HepG2 (cell line): ENCODE data around the gene UQCRHL.

Experiments
- JUN ChIP-seq: sonication (generic); formaldehyde crosslinking; IDR thresholded peaks from 2 replicates; pipeline ENCODE4 v1.4.0; 2020; ENCODE audit warnings: mild to moderate bottlenecking, missing genetic modification reagents
- KAT8 ChIP-seq: IDR thresholded peaks from 2 replicates; pipeline ENCODE4 v1.6.1; 2016; ENCODE audit warnings: missing genetic modification reagents, missing compliant biosample characterization
- PBX3 ChIP-seq: sonication (generic); formaldehyde crosslinking; IDR thresholded peaks from 2 replicates; pipeline ENCODE4 v1.8.1; 2023; ENCODE audit warnings: missing genetic modification reagents, inconsistent platforms, borderline replicate concordance
- SNAPC5 ChIP-seq: sonication (generic); formaldehyde crosslinking; IDR thresholded peaks from 2 replicates; pipeline ENCODE4 v1.8.1; 2023; ENCODE audit warnings: mild to moderate bottlenecking, missing genetic modification reagents, borderline replicate concordance
- SRY ChIP-seq: sonication (generic); formaldehyde crosslinking; IDR thresholded peaks from 2 replicates; pipeline ENCODE4 v1.8.0; 2022; ENCODE audit warnings: mild to moderate bottlenecking, missing genetic modification reagents
- ZBTB37 ChIP-seq: sonication (generic); formaldehyde crosslinking; IDR thresholded peaks from 2 replicates; pipeline ENCODE4 v1.4.0; 2020; ENCODE audit warnings: mild to moderate bottlenecking, missing genetic modification reagents
- ZFP37 ChIP-seq: sonication (generic); formaldehyde crosslinking; IDR thresholded peaks from 2 replicates; pipeline ENCODE4 v1.4.0; 2020; ENCODE audit warnings: missing genetic modification reagents, borderline replicate concordance
- ZNF121 ChIP-seq: sonication (generic); formaldehyde crosslinking; IDR thresholded peaks from 2 replicates; pipeline ENCODE4 v1.5.0; 2020; ENCODE audit warnings: mild to moderate bottlenecking, missing genetic modification reagents
- ZNF24 ChIP-seq: fragments of 450-650 bp; IDR thresholded peaks from 2 replicates; pipeline ENCODE4 v1.6.1; 2017; ENCODE audit warnings: antibody characterized with exemption, mild to moderate bottlenecking
- ZNF761 ChIP-seq: sonication (generic); formaldehyde crosslinking; conservative IDR thresholded peaks from 2 replicates; pipeline ENCODE4 v1.4.0; 2020; ENCODE audit warnings: mild to moderate bottlenecking, missing genetic modification reagents
- TF ChIP-seq, protein P1 (sequence below): sonication (generic); formaldehyde crosslinking; IDR thresholded peaks from 2 replicates; pipeline ENCODE4 v1.4.0; 2020; ENCODE audit warnings: missing genetic modification reagents

GRCh38 chr1:15838721-15839120 lies 31.3 kb upstream of the UQCRHL start:
- TF ChIP-seq ZFP37 (CRISPR knock-in tag) = no peak
- no peak for TF ChIP-seq PBX3 (CRISPR knock-in tag)
- TF ChIP-seq SNAPC5 = no peak
- no peak for TF ChIP-seq ZNF121
- no peak for TF ChIP-seq JUN (CRISPR knock-in tag)
- TF ChIP-seq KAT8 (CRISPR knock-in tag) = no peak
- TF ChIP-seq ZNF24 = no peak
- TF ChIP-seq SRY = no peak
- TF ChIP-seq, protein P1, sequence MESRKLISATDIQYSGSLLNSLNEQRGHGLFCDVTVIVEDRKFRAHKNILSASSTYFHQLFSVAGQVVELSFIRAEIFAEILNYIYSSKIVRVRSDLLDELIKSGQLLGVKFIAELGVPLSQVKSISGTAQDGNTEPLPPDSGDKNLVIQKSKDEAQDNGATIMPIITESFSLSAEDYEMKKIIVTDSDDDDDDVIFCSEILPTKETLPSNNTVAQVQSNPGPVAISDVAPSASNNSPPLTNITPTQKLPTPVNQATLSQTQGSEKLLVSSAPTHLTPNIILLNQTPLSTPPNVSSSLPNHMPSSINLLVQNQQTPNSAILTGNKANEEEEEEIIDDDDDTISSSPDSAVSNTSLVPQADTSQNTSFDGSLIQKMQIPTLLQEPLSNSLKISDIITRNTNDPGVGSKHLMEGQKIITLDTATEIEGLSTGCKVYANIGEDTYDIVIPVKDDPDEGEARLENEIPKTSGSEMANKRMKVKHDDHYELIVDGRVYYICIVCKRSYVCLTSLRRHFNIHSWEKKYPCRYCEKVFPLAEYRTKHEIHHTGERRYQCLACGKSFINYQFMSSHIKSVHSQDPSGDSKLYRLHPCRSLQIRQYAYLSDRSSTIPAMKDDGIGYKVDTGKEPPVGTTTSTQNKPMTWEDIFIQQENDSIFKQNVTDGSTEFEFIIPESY (CRISPR knock-in tag) = no peak
- no peak for TF ChIP-seq ZBTB37 (CRISPR knock-in tag)
- TF ChIP-seq ZNF761 (CRISPR knock-in tag) = no peak
